Ureter (tissue), 1 donor: ENCODE results near the gene LMX1B. TPM values are rescaled to one million over a fixed set of nuclear protein-coding genes. Genes with fewer than 3 reads are reported as not detected.

Experiments
- DNase-seq: peaks from one replicate; pipeline ENCODE4 v3.0.0-alpha.2; 2020; ENCODE audit warnings: low spot score
- total RNA-seq: library from RNA; stranded (reverse); gene quantifications from one replicate; pipeline ENCODE4 v1.2.4, GENCODE V29; 2023
- donor health status: DM: yes; HTN: yes; CAD: no.

Gene LMX1B
- total RNA-seq, 1 donor from 2014 or later = not detected

- no peak for DNase-seq
These were observed 9.4 kb upstream of the LMX1B start for GRCh38 chr9:126604059-126605055.

GRCh38 chr9:126605792-126606482 is 7.8 kb upstream of the LMX1B start:
- DNase-seq = no peak

GRCh38 chr9:126606483-126606870 is 7.3 kb upstream of the LMX1B start:
- DNase-seq = no peak

GRCh38 chr9:126607086-126607485 is 6.6 kb upstream of the LMX1B start:
- DNase-seq = no peak

GRCh38 chr9:126607731-126608130 is 6.0 kb upstream of the LMX1B start:
- DNase-seq = no peak

GRCh38 chr9:126608551-126608950 is 5.2 kb upstream of the LMX1B start:
- DNase-seq = no peak

- no peak for DNase-seq
These were observed 4.5 kb upstream of the LMX1B start for GRCh38 chr9:126609191-126609590.

GRCh38 chr9:126609711-126610388 is 3.9 kb upstream of the LMX1B start:
- DNase-seq = no peak

GRCh38 chr9:126611193-126611591 is 2.5 kb upstream of the LMX1B start:
- no peak for DNase-seq

- DNase-seq = peak; percentile 72
These were observed 2.0 kb upstream of the LMX1B start for GRCh38 chr9:126611592-126612325.

GRCh38 chr9:126612326-126612812 is 1.4 kb upstream of the LMX1B start:
- DNase-seq = no peak

GRCh38 chr9:126612813-126613641 is 701 bp upstream of the LMX1B start:
- no peak for DNase-seq

- no peak for DNase-seq
These were observed 343 bp downstream of the LMX1B start for GRCh38 chr9:126614088-126614454.

GRCh38 chr9:126614455-126615244 is 922 bp downstream of the LMX1B start:
- no peak for DNase-seq

- DNase-seq = no peak
These were observed 1.6 kb downstream of the LMX1B start for GRCh38 chr9:126615245-126615790.

GRCh38 chr9:126615791-126616447 is 2.2 kb downstream of the LMX1B start:
- no peak for DNase-seq

- no peak for DNase-seq
These were observed 2.8 kb downstream of the LMX1B start for GRCh38 chr9:126616521-126616976.

GRCh38 chr9:126617003-126617822 is 3.5 kb downstream of the LMX1B start:
- no peak for DNase-seq
